Measurements from ENCODE around the gene GRB7. TPM values are rescaled to one million over a fixed set of nuclear protein-coding genes. Genes with fewer than 3 reads are reported as not detected.

The GRB7 gene
- total and polyA plus RNA-seq, 2 of the 4 experiments (the other 2 are of a cell fraction): 0.18 to 0.36 TPM

GRCh38 chr17:39729280-39729851 is 8.4 kb upstream of the GRB7 start:
- Histone ChIP-seq H3K9ac (ENCODE audit: low read depth, low read length) (peak overlapping the region; percentile 83), H3K14ac (replicated peaks; ENCODE audit: low read depth, low read length) (peak overlapping the region; percentile 83), H2BK5ac (ENCODE audit: low read depth, low read length, poor library complexity, severe bottlenecking) (no peak overlapping the region), H3K23ac (ENCODE audit: low read depth, low read length) (no peak overlapping the region), H3K27me3 (ENCODE audit: control insufficient read depth, insufficient read depth, low read length) (no peaks in the 10 kb centered on the region), H3K9me1 (ENCODE audit: insufficient read depth, low read length) (peaks cover 13% of the 10 kb centered on the region), H3K4me3 (ENCODE audit: insufficient read depth, low read depth, low read length) (peak overlapping the region; percentile 74), H3K4ac (ENCODE audit: low read depth, low read length) (no peak overlapping the region), H3K4me1 (ENCODE audit: control insufficient read depth, insufficient read depth, low read length) (peaks cover 5% of the 10 kb centered on the region; the same call in 1 of the 2 replicates), H2AK9ac (replicated peaks; ENCODE audit: low read depth, low read length, poor library complexity) (peak overlapping the region; percentile 97), H2BK120ac (ENCODE audit: low read depth, low read length) (no peak overlapping the region), H3K4me2 (ENCODE audit: low read depth, low read length) (peak overlapping the region; percentile 95), H3K79me1 (ENCODE audit: low read depth in 1 of 2, low read length in 2 of 2) (peaks cover 9 to 17% of the 10 kb centered on the region in 2 experiments), H2AFZ (replicated peaks; ENCODE audit: low read length, poor library complexity) (no peak overlapping the region), H3K18ac (ENCODE audit: low read depth, low read length) (no peak overlapping the region), H3K36me3 (ENCODE audit: control insufficient read depth, insufficient read depth, low read length) (peaks cover 39% of the 10 kb centered on the region), H3K56ac (ENCODE audit: extremely low read depth, insufficient read depth, low read length) (no peak overlapping the region), H2BK15ac (ENCODE audit: low read depth, low read length) (no peak overlapping the region), H4K8ac (ENCODE audit: low read depth in 2 of 2, low read length in 2 of 2) (peak overlapping the region in 1 of 2 experiments; percentile 85; a peak in 2 of 4 replicates), H3K9me3 (ENCODE audit: control insufficient read depth, insufficient read depth, low read length) (no peaks in the 10 kb centered on the region), H3K27ac (ENCODE audit: insufficient read depth, low read length) (no peak overlapping the region), H2BK20ac (ENCODE audit: low read depth, low read length) (no peak overlapping the region), H4K5ac (ENCODE audit: low read depth, low read length) (no peak overlapping the region), H4K91ac (ENCODE audit: insufficient read depth, low read depth, low read length) (no peak overlapping the region), H2AK5ac (ENCODE audit: low read depth, low read length) (peak overlapping the region; percentile 84; the same call in 1 of the 2 replicates), H4K20me1 (ENCODE audit: insufficient read depth, low read length) (no peaks in the 10 kb centered on the region; the same call in 1 of the 2 replicates)
- TF ChIP-seq MXI1 (IDR thresholded peaks at IDR 0.05; ENCODE audit: borderline replicate concordance, low read depth, low read length) (no peak), RAD21 (IDR thresholded peaks at IDR 0.05; ENCODE audit: low read length) (no peak), NFE2L2 (IDR thresholded peaks at IDR 0.05; ENCODE audit: low read depth, low read length) (no peak)
- TF ChIP-seq, protein P1, sequence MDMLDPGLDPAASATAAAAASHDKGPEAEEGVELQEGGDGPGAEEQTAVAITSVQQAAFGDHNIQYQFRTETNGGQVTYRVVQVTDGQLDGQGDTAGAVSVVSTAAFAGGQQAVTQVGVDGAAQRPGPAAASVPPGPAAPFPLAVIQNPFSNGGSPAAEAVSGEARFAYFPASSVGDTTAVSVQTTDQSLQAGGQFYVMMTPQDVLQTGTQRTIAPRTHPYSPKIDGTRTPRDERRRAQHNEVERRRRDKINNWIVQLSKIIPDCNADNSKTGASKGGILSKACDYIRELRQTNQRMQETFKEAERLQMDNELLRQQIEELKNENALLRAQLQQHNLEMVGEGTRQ (IDR thresholded peaks at IDR 0.05; ENCODE audit: low read depth, low read length): no peak
- DNase-seq: peak; percentile 32
- ChIA-PET CTCF (interaction anchor here (0.5 to 1.8 kb wide), 3 partner anchors 20 to 108 kb away, joined by 3 to 5 read pairs (median 3); no protein-coding TSS in a partner anchor), POLR2A (ENCODE audit: unreplicated experiment) (no interaction called here)
- BruUV-seq (replicated peaks): TSS peak; percentile 94
- dilution Hi-C loops (cut with HindIII; ENCODE audit: low sequenced_read_pairs, unreplicated experiment): no loop called here
- 83% methylated on average over 1 of the region's 6 CpGs; no CpG with 5 or more reads in 1 of the 2 experiments for WGBS, 2 experiments (ENCODE audit: extremely low coverage in 2 of 2, insufficient read length in 1 of 2)
- intact Hi-C loops (cut with micrococcal nuclease): no loop called here
- in situ Hi-C loops (cut with MboI; ENCODE audit: low sequenced_read_pairs): no loop called here
- ATAC-seq (ENCODE audit: low read depth): no peak

Data from IMR-90 (cell line).